Spleen (tissue), 7 donors: ENCODE results near the gene PRKG1.

Source experiments
- CTCF ChIP-seq, 11 experiments: fragments of 200-600 bp in 7 of 11; fragments of 450-650 bp in 4 of 11; sonication (generic) in 4 of 11; IDR thresholded peaks in 8 of 11; conservative IDR thresholded peaks in 3 of 11; 1 replicate in 7 of 11; 2 replicates in 4 of 11; pipeline versions ENCODE4 v1.4.0 to v1.8.0; 2016 to 2021; ENCODE audit warnings: antibody characterized with exemption in 11 of 11, inconsistent platforms in 4 of 11, mild to moderate bottlenecking in 1 of 11
- POLR2A ChIP-seq, 3 donors: fragments of 450-650 bp; IDR thresholded peaks; one replicate each; pipeline ENCODE4 v1.5.1; 2017; ENCODE audit warnings: antibody characterized with exemption in 3 of 3, mild to moderate bottlenecking in 1 of 3
- POLR2AphosphoS5 ChIP-seq, 3 donors: sonication (generic); formaldehyde crosslinking; IDR thresholded peaks; one replicate each; pipeline ENCODE4 v1.5.1; 2017; ENCODE audit warnings: antibody characterized with exemption in 3 of 3
- donor health status: DM: no; HTN: no; CAD: no; lungs with moderate emphysema.
- donor health status: DM: no; HTN: no; CAD: no.
- donor health status: DM: no; HTN: no; CAD: no.

- TF ChIP-seq CTCF (IDR thresholded peaks at IDR 0.05 in 8 of 11, conservative IDR thresholded peaks at IDR 0.05 in 3 of 11) (no peak), POLR2AphosphoS5 (IDR thresholded peaks at IDR 0.05) (no peak), POLR2A (IDR thresholded peaks at IDR 0.05) (no peak)
Measured at GRCh38 chr10:51498424-51498823, 424.1 kb downstream of the PRKG1 start.
